Measurements from ENCODE around the gene C3orf62. TPM values are rescaled to one million over a fixed set of nuclear protein-coding genes. Genes with fewer than 3 reads are reported as not detected.

C3orf62 gene
- total and polyA plus RNA-seq, 2 of the 4 experiments (the other 2 are of a cell fraction) = 0.90 to 3.1 TPM

DNA sequence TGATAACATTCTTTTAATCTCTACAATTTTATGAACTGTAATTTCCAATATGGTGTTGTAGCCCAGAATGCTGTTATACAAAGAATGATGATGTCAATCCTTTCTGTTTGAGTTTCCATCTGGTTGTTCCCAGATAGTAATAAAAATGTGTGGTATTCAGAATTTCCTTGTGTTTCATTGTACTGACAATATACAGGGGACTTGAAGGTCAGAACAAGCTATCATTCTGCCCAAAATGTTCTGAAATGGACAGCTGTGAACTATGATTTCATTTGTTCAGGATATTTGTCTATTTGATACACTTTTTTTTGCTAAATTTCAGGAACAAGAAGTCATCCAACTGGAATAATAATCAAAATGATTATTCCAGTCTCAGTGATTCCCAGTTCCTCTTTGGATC lies 40.8 kb downstream of the C3orf62 start:
- dilution Hi-C loops (cut with HindIII; ENCODE audit: low sequenced_read_pairs, unreplicated experiment) (no loop called here), intact Hi-C loops (cut with micrococcal nuclease) (no loop called here), in situ Hi-C loops (cut with MboI; ENCODE audit: low sequenced_read_pairs) (no loop called here)
- no peak overlapping the region for H4K8ac ChIP-seq (ENCODE audit: low read depth in 2 of 2, low read length in 2 of 2)
- H2BK120ac ChIP-seq (ENCODE audit: low read depth, low read length) = no peak overlapping the region
- H3K9me1 ChIP-seq (ENCODE audit: insufficient read depth, low read length) = no peaks in the 10 kb centered on the region
- TF ChIP-seq, protein P1, sequence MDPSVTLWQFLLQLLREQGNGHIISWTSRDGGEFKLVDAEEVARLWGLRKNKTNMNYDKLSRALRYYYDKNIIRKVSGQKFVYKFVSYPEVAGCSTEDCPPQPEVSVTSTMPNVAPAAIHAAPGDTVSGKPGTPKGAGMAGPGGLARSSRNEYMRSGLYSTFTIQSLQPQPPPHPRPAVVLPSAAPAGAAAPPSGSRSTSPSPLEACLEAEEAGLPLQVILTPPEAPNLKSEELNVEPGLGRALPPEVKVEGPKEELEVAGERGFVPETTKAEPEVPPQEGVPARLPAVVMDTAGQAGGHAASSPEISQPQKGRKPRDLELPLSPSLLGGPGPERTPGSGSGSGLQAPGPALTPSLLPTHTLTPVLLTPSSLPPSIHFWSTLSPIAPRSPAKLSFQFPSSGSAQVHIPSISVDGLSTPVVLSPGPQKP (IDR thresholded peaks at IDR 0.05; ENCODE audit: borderline replicate concordance, low read depth, low read length) = no peak
- TF ChIP-seq MAZ (IDR thresholded peaks at IDR 0.05; ENCODE audit: borderline replicate concordance, low read depth, low read length) = no peak
- no peak for TF ChIP-seq RFX5 (IDR thresholded peaks at IDR 0.05; ENCODE audit: low read depth, low read length)
- TF ChIP-seq MXI1 (IDR thresholded peaks at IDR 0.05; ENCODE audit: borderline replicate concordance, low read depth, low read length) = no peak
- no peak for TF ChIP-seq BHLHE40 (IDR thresholded peaks at IDR 0.05; ENCODE audit: low read depth, low read length)
- TF ChIP-seq NFE2L2 (IDR thresholded peaks at IDR 0.05; ENCODE audit: low read depth, low read length) = no peak
- no peak for TF ChIP-seq RAD21 (IDR thresholded peaks at IDR 0.05; ENCODE audit: low read length)
- TF ChIP-seq, protein P2, sequence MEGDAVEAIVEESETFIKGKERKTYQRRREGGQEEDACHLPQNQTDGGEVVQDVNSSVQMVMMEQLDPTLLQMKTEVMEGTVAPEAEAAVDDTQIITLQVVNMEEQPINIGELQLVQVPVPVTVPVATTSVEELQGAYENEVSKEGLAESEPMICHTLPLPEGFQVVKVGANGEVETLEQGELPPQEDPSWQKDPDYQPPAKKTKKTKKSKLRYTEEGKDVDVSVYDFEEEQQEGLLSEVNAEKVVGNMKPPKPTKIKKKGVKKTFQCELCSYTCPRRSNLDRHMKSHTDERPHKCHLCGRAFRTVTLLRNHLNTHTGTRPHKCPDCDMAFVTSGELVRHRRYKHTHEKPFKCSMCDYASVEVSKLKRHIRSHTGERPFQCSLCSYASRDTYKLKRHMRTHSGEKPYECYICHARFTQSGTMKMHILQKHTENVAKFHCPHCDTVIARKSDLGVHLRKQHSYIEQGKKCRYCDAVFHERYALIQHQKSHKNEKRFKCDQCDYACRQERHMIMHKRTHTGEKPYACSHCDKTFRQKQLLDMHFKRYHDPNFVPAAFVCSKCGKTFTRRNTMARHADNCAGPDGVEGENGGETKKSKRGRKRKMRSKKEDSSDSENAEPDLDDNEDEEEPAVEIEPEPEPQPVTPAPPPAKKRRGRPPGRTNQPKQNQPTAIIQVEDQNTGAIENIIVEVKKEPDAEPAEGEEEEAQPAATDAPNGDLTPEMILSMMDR (conservative IDR thresholded peaks at IDR 0.05; ENCODE audit: low read depth, low read length) = no peak
- TF ChIP-seq MAFK (IDR thresholded peaks at IDR 0.05; ENCODE audit: low read depth, low read length) = no peak
- TF ChIP-seq SMC3 (IDR thresholded peaks at IDR 0.05; ENCODE audit: low read depth, low read length) = no peak
- TF ChIP-seq CEBPB (IDR thresholded peaks at IDR 0.05; ENCODE audit: low read depth, low read length) = no peak
- H4K5ac ChIP-seq (ENCODE audit: low read depth, low read length) = no peak overlapping the region
- no peak for ATAC-seq (ENCODE audit: low read depth)
- ChIA-PET CTCF (no interaction called here), POLR2A (ENCODE audit: unreplicated experiment) (no interaction called here)
- no peak overlapping the region for H2AK9ac ChIP-seq (replicated peaks; ENCODE audit: low read depth, low read length, poor library complexity)
- no peak overlapping the region for H3K56ac ChIP-seq (ENCODE audit: extremely low read depth, insufficient read depth, low read length)
- peaks cover 15% of the 10 kb centered on the region for H3K9me3 ChIP-seq (ENCODE audit: control insufficient read depth, insufficient read depth, low read length)
- H3K4me3 ChIP-seq (ENCODE audit: insufficient read depth, low read depth, low read length) = no peak overlapping the region
- H3K4me2 ChIP-seq (ENCODE audit: low read depth, low read length) = no peak overlapping the region
- DNase-seq = no peak
- H2AK5ac ChIP-seq (ENCODE audit: low read depth, low read length) = no peak overlapping the region
- H2BK20ac ChIP-seq (ENCODE audit: low read depth, low read length) = no peak overlapping the region
- no peak overlapping the region for H3K27ac ChIP-seq (ENCODE audit: insufficient read depth, low read length)
- H3K27me3 ChIP-seq (ENCODE audit: control insufficient read depth, insufficient read depth, low read length) = no peaks in the 10 kb centered on the region
- H2AFZ ChIP-seq (replicated peaks; ENCODE audit: low read length, poor library complexity) = no peak overlapping the region
- no peak overlapping the region for H3K18ac ChIP-seq (ENCODE audit: low read depth, low read length)
- no peak overlapping the region for H3K4ac ChIP-seq (ENCODE audit: low read depth, low read length)
- H3K14ac ChIP-seq (replicated peaks; ENCODE audit: low read depth, low read length) = no peak overlapping the region
- BruUV-seq (replicated peaks) = no TSS peak
- no peak overlapping the region for H2BK15ac ChIP-seq (ENCODE audit: low read depth, low read length)
- H2BK5ac ChIP-seq (ENCODE audit: low read depth, low read length, poor library complexity, severe bottlenecking) = no peak overlapping the region
- no peaks in the 10 kb centered on the region for H3K79me1 ChIP-seq (ENCODE audit: low read depth in 1 of 2, low read length in 2 of 2)
- no peak overlapping the region for H4K91ac ChIP-seq (ENCODE audit: insufficient read depth, low read depth, low read length)
- H3K9ac ChIP-seq (ENCODE audit: low read depth, low read length) = no peak overlapping the region
- no peaks in the 10 kb centered on the region for H4K20me1 ChIP-seq (ENCODE audit: insufficient read depth, low read length)
- H3K23ac ChIP-seq (ENCODE audit: low read depth, low read length) = no peak overlapping the region
- no peaks in the 10 kb centered on the region for H3K4me1 ChIP-seq (ENCODE audit: control insufficient read depth, insufficient read depth, low read length)
- H3K36me3 ChIP-seq (ENCODE audit: control insufficient read depth, insufficient read depth, low read length) = no peaks in the 10 kb centered on the region
